NCI-H2081 treated with DMSO at 0.1 percent for 48 hours (cell line): ENCODE data around the gene OSM.

Experiments
- DNase-seq: peaks from one replicate; lab custom pipeline; 2025; lab: John Stamatoyannopoulos, UW

The OSM gene

DNA sequence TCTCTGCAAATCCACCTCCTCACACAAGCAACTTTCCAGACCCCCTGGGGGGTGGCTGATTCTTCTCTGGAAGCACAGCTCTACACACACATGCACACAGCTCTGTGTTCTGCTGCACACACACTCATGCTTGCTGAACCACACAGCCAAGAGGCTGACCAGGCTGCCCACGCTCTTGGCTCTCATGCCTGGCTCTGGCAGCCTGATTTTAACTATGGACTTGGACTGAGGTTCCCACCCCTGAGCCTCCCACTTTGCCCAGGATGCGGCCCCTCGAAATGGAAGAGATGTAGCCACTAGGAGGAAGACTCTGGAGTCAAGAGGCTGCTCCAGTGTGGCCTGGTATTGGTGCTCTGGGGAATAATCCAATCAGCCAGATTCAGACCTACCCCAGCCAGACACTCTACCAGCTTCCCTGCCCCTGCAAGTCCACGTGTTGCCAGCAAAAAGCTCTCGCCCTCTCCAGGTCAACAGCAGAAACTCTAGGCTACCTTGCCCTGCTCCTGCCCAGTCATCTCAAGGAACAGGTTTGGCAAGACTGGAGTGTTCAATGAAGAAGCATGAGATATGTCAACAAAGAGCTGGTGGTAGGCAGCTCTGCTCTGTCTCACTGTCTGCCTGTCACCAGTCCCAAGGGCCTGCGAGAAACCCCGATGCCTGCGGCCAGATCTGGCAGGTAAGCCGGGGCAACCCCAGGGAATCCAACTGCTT, 31.5 kb upstream of the OSM start:
- no peak for DNase-seq

GRCh38 chr22:30297276-30297990, 30.8 kb upstream of the OSM start:
- no peak for DNase-seq

DNA sequence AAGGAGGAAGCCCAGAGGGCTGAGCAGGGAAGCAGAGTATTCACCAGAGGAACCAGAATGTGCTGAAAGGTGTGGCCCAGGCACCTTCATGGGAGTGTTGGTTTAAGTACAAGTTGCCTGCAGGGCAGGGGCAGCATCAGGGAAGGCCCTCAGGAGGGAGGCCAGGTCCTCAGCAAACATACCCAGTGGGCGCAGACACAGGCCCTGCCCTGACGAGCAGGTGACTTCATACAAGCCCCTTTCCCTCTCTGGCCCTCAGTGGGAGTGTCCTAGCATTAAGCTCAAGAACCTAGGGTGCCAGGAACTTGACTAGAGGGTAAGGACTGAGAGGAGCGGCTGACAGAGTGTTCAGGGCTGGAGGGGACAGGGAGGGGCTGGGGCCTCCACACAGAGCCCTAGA, 30.2 kb upstream of the OSM start:
- no peak for DNase-seq

GRCh38 chr22:30296324-30296723, 29.7 kb upstream of the OSM start:
- no peak for DNase-seq

GRCh38 chr22:30295576-30295975, 28.9 kb upstream of the OSM start:
- no peak for DNase-seq

GRCh38 chr22:30294830-30295229, 28.2 kb upstream of the OSM start:
- no peak for DNase-seq

GRCh38 chr22:30294066-30294465, 27.4 kb upstream of the OSM start:
- DNase-seq, result no peak

GRCh38 chr22:30293026-30293425, 26.4 kb upstream of the OSM start:
- no peak for DNase-seq

DNA sequence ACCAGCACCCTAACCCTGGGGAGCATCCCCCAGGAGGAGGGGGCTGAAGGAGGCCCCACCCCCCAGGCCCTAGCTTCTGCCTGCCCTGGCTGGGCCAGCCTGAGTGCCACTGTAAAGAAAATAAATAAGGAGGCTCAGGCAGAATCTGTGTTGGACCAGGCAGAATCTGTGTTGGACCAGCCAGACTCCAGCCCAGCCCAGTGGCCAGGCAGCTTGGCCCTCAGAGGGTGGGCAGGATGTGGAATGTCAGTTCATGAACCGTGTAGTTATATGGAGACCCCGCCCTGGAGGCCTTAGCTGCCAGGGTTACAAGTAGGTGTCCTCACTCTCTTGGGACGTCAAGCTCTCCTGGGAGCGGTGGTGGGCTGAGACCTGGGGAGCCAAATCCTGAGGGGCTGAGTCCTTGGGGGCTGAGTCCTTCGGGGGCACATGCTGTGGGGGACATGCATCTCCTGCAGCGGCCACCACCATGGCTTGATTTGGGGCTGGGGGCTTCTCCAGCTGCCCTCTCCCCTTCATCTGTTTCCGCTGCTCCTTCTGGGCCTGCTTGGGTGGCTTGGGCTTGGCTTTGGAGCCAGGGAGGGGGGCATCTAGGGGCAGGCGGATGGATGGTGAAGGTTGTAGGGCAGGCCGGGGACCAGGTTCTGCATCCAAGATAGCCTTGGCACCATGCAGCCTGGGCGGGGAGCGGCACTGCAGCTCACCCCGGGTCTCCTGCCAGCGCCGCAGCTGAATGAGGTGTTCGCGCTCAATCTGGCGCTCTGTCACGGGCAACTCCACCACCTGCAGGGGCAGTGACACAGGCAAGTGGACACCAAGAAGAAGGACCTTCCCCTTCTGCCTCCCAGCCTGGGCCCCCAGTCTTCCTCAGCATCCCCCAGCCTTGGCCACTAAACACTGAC, 25.7 kb upstream of the OSM start:
- DNase-seq, result no peak

DNA sequence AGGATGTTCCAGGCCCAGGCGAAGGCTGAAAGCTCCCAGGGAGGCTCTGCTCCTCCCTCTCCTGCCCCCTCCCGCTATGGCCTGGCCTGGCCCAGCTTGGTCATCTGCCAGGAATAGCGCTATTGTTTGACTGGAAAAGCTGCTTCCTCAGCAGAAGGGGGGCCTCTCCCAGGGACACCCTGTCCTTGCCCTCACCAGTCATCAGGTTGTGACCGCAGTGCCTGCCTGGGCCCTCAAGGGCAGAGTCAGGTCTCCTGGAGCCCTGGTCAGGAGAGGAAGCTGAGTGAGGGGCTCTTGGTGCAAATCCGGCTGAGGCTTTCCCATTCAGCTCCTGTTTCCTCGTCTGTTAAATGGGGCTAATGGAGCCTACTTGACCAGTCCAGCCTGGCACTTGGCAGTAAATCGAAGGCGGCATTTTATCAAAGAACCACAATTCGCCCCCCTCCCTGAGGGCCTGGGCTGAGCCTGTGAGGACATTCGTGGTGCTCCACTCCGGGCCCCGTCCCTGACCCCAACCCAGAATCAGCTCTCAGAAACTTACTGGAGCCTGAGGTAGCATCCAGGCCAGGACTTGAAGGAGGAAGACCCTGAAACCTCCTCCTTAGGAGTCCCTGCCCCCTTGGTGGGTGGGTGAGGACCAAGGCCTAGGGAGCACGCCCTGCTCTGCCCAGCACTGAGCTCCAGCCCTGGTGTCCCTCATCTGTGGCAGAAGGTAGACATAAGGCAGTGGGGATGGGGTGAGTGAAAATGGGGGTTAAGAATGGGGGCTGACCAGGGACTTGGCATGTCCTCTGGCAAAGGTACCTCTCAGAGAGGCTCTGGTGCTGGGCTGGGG, 24.6 kb upstream of the OSM start:
- DNase-seq, result no peak

DNA sequence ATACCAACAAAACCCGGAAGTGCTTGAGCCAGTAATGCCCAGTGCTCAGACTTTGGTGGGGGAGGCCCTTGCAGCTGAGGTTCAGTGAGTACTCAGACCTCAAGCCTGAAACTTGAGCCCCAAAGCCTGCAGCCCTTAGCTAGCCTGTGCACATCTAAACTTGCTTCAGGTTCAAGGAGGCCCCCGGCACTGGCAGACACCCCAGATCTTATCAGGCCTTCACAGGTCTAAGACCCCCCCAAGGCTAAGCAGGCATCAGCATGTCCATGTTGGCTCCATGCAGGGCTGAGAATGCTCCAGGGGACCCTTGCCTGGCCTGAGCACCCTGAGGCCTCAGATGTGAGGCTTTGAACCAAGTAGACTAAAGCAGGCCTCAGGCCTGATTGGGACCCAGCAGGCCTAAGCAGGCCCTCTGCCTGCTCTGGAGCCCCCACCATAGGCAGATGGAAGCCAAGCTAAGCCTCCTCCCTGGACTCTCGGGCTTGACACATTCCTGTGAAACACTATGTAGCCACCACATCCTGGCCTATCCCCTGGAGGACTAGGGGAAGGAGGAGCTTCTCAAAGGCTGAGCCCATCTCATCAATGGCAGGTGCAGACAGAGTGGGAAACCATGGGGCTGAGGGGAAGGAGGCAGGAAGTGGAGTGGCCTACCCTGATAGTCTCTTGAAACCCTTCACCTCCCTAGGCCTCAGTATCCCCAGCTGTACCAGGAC, 23.8 kb upstream of the OSM start:
- DNase-seq, result no peak

- no peak for DNase-seq
Measured at GRCh38 chr22:30289980-30290313, 23.3 kb upstream of the OSM start.

DNA sequence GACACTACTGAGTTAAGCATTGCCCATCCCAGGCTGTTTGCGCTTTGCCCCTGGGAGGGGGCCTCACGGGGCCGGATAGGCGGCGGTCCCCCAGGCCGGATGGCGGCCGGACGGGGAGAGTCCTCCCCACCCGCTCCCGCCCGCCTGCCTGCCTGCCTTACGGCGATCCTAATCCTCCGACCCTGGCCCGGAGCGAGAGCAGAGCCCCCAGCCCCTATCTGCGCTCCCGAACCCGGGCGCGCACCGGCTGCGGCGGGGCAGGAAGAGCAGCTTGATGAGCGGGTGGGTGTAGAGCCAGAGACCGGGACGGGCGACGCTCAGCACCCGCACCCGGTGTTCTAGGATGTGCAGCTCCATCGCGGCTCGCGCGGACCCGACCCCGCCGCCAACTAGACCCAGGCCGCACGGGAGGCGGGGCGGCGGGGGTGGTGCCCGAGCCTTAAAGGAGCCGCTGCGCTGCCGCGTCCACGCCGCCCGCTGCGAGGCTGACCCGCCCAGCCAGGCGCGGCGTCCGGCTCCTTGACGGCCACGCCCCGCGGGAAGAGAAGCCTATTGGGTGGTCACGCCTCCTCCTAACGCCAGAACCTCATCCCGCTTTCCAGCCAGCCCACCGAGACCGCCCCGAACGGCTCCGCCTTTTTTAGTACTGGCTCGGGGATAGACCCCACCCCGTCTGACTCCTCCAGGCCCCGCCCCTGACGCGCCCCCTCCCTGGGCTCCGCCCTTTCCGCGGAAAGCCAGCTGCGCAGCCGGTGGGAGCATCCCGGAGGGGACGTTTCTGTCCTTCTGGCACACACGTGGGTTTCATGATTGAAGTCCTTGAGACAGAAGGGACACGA, 22.7 kb upstream of the OSM start, which contains the start of gene CASTOR1:
CASTOR1 (minus strand) TSS at position 365 of the 839 bp plus-strand sequence; CDS start at position 357, 8 bp downstream.
- peak; percentile 55 for DNase-seq

DNA sequence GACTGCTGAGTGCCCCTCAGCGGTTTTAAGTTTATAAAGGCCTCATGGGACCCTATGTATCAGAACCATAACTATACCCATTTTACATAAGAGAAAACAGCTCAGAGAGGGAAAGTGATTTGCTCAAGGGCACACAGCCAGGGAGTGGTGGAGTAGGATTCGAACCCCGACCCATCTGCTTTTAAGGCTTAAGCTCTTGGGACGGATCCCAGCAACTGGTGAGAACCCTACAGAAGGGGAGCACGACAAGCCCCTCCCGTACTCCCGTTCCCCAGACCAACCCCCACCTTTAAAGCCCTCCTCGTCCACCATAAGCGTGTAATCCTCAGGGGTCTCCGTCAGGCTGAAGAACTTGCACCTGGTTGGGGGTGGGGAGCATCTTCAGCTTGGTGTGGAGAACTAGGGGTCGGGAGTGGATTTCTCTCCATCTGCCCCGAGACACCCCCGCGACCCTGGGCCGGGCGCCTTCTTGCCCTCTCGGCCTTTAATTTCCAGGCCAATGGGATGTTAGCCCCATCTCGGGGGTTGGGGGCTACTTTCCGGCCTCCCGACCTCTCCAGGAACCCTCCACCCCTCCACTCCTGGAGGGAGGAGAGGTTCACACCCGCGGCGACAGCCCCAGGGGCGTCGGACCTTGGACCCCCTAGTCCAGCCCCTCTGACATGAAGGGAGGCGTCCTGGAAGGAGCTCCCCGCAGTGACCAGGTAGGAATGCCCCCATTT, 21.9 kb upstream of the OSM start:
- no peak for DNase-seq

- DNase-seq, result no peak
Measured at GRCh38 chr22:30287648-30288418, 21.2 kb upstream of the OSM start.

DNA sequence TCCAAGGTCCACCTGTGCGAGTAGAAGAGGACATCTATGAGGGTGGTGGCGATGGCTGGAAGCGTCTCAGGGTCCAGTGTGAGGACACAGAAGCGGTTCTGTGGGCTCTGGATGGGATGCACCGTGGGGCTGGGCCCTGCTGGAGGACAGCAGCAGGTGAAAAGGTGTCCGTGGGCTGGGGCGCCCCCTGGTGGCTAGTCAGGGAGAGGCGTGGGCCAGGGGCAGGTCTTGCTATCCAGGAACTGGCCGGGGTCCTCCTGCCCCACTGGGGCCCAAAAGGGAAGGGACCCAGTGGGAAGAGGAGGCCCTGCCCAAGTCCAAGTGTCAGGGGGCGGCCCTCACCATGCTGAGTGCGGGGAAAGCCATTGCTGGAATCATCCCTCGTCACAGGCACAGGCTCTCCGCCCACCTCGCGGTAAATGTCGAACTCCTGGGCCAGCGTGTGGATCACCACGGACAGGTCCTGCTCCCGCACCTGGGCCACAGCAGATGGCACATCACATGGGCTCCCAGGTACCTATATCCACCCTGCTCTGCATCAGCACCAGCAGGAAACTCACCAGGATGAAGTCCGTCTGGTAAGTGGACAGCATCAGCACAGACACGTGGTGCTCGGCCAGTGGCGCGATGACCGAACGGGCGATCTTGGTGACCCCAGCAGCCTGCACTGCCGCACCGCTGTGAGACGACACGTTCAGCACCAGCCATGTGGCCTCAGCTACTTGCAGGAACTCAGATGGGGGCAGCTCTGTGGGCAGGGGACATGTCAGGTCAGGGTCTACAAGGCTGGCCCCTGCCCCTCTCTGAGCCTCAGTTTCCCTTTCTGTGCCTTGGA, 20.4 kb upstream of the OSM start:
- no peak for DNase-seq

- no peak for DNase-seq
Measured at GRCh38 chr22:30286331-30286730, 19.7 kb upstream of the OSM start.

DNA sequence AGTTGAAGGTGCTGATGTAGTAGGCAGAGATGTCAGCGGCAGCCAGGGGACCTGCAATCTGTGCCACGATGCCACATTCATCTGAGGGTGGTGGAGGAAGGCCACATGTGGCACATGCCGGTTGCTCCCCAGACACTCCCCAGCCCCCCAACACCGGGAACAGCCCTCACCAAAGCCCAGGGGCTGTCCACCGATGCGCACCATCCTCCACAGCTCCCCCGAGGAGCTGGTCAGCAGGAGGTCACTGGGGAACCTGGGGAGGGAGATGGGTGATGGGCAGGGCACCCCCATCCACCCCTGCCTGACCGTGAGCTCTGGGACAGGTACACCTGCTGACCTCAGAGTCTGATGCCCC, 19.2 kb upstream of the OSM start:
- no peak for DNase-seq
